A673 (cell line): ENCODE results near the gene DRC7.
"Not testable (repeated sequence)": the region's sequence is repeated elsewhere in the genome, so short reads cannot be mapped to it uniquely, and the experiment has no call there.

ENCODE experiments used
- CTCF ChIP-seq: fragments of 300-800, 200-600 bp; sonication (generic); conservative IDR thresholded peaks from 2 replicates; pipeline ENCODE4 v1.5.1; 2017; ENCODE audit warnings: low read depth, mild to moderate bottlenecking, antibody characterized with exemption, low read length, moderate library complexity, mixed read lengths
- EZH2 ChIP-seq: fragments of 200-600 bp; sonication (generic); IDR thresholded peaks from 2 replicates; pipeline ENCODE4 v1.6.1; 2017; ENCODE audit warnings: borderline replicate concordance, low read depth, mild to moderate bottlenecking, mixed read lengths, antibody characterized with exemption, low read length; ENCODE audit not compliant: poor library complexity, severe bottlenecking

- not testable (repeated sequence) for TF ChIP-seq CTCF, EZH2
These were observed 18.0 kb downstream of the DRC7 start for GRCh38 chr16:57712569-57712968.
